ENCODE results near the gene MICU1. TPM values are rescaled to one million over a fixed set of nuclear protein-coding genes. Genes with fewer than 3 reads are reported as not detected.

The MICU1 gene
- total and polyA plus RNA-seq, 10 of the 15 experiments (the other 5 are each of a cell fraction or from before 2014, with no cell fraction given) = 18.2 to 36.4 (median 22.2) TPM

GRCh38 chr10:72642318-72642717, 16.4 kb upstream of the MICU1 start (continued):
- TF ChIP-seq TCF12 (IDR thresholded peaks at IDR 0.05; ENCODE audit: low read depth, low read length) (no peak), STAT3 (IDR thresholded peaks at IDR 0.05; ENCODE audit: low read depth, low read length) (no peak)

GRCh38 chr10:72639441-72639873, 13.6 kb upstream of the MICU1 start:
- H4K20me1 ChIP-seq (ENCODE audit: control insufficient read depth, insufficient read depth) = no peaks in the 10 kb centered on the region
- intact Hi-C loops (cut with micrococcal nuclease; ENCODE audit: unreplicated experiment) = no loop called here
- RAD21 ChIA-PET (ENCODE audit: unreplicated experiment) = interaction anchor here (0.5 kb wide), 1 partner anchor 60 kb away, joined by 3 read pairs; no protein-coding TSS in a partner anchor
- no peaks in the 10 kb centered on the region for H3K27me3 ChIP-seq (replicated peaks in 1 of 2; ENCODE audit: control insufficient read depth in 2 of 2, insufficient read depth in 2 of 2, low read length in 1 of 2)
- 72% methylated on average over 5 of the region's 5 CpGs for WGBS (ENCODE audit: insufficient coverage, insufficient replicate concordance, low lambda C conversion rate, missing lambda C conversion rate)
- no peak overlapping the region for H3K9ac ChIP-seq (ENCODE audit: control insufficient read depth, insufficient read depth, low read length)
- CTCF ChIA-PET = interaction anchor here (0.7 kb wide), 1 partner anchor 194 kb away, joined by 3 read pairs; no protein-coding TSS in a partner anchor
- H3K4me1 ChIP-seq (ENCODE audit: control insufficient read depth, insufficient read depth, low read length) = no peaks in the 10 kb centered on the region
- H2AFZ ChIP-seq (ENCODE audit: control insufficient read depth, low read depth, low read length) = no peak overlapping the region
- H3K79me2 ChIP-seq (ENCODE audit: control insufficient read depth, insufficient read depth, low read length) = no peaks in the 10 kb centered on the region
- TF ChIP-seq ZZZ3 (IDR thresholded peaks at IDR 0.05; ENCODE audit: control insufficient read depth, insufficient read length, low read depth) (no peak), MTA2 (IDR thresholded peaks at IDR 0.05; ENCODE audit: low read depth) (no peak), PAX8 (IDR thresholded peaks at IDR 0.05) (no peak), CEBPB (IDR thresholded peaks at IDR 0.05; ENCODE audit: borderline replicate concordance in 1 of 2, low read depth in 2 of 2, low read length in 2 of 2) (no peak), YY1 (IDR thresholded peaks at IDR 0.05; ENCODE audit: low read depth, low read length) (no peak), ZBED1 (IDR thresholded peaks at IDR 0.05; ENCODE audit: borderline replicate concordance) (no peak), CTCF (IDR thresholded peaks at IDR 0.05 in 2 of 3, conservative IDR thresholded peaks at IDR 0.05 in 1 of 3; ENCODE audit: control insufficient read depth in 2 of 3, extremely low read depth in 1 of 3, insufficient read depth in 1 of 3, low read depth in 3 of 3, low read length in 3 of 3) (no peak), CHD1 (IDR thresholded peaks at IDR 0.05; ENCODE audit: low read depth, low read length) (no peak), POLR2AphosphoS5 (IDR thresholded peaks at IDR 0.05; ENCODE audit: low read length) (no peak), DPF2 (IDR thresholded peaks at IDR 0.05) (no peak), SPI1 (IDR thresholded peaks at IDR 0.05; ENCODE audit: borderline replicate concordance, insufficient read depth, low read depth, low read length) (peak; percentile 52; the same call in 1 of the 2 replicates), JUNB (IDR thresholded peaks at IDR 0.05) (peak; percentile 35; the same call in 1 of the 2 replicates), SMAD1 (IDR thresholded peaks at IDR 0.05; ENCODE audit: low read depth, partially characterized antibody) (no peak), TARDBP (IDR thresholded peaks at IDR 0.05; ENCODE audit: borderline replicate concordance) (no peak), RAD51 (IDR thresholded peaks at IDR 0.05) (no peak), MEF2A (IDR thresholded peaks at IDR 0.05; ENCODE audit: insufficient read depth, low read depth, low read length) (no peak)
- DNase-seq (ENCODE audit: low read depth, low spot score) (no peak), ATAC-seq (peak; percentile 65), FAIRE-seq (no peak)
- BruUV-seq (replicated peaks) = no TSS peak
- no peaks in the 10 kb centered on the region for H3K9me3 ChIP-seq (replicated peaks; ENCODE audit: control insufficient read depth, insufficient read depth, low read length)
- H3K36me3 ChIP-seq (ENCODE audit: control insufficient read depth in 2 of 2, insufficient read depth in 2 of 2, low read length in 1 of 2) = no peaks in the 10 kb centered on the region
- SMC1A ChIA-PET (ENCODE audit: uncharacterized antibody, unreplicated experiment) = interaction anchor here (0.8 kb wide), 1 partner anchor 14 kb away, joined by 3 read pairs; no protein-coding TSS in a partner anchor
- H3K27ac ChIP-seq (ENCODE audit: control insufficient read depth, insufficient read depth) = no peak overlapping the region
- H3K4me2 ChIP-seq (ENCODE audit: control insufficient read depth, insufficient read depth) = no peak overlapping the region
- H3K4me3 ChIP-seq = no peak overlapping the region
- in situ Hi-C loops (cut with MboI) = no loop called here
- POLR2A ChIA-PET = interaction anchor here (0.6 to 1.1 kb wide), 2 partner anchors 14 to 22 kb away, joined by 3 to 5 read pairs; no protein-coding TSS in a partner anchor

Data from GM12878 (cell line).